ENCODE measurements around the gene AIDA.
"Not testable (repeated sequence)": the region's sequence is repeated elsewhere in the genome, so short reads cannot be mapped to it uniquely, and the experiment has no call there.

The AIDA gene

GRCh38 chr1:222711319-222712252, 705 bp downstream of the AIDA start:
- peak; percentile 15 for DNase-seq

GRCh38 chr1:222709700-222710153, 2.6 kb downstream of the AIDA start:
- DNase-seq = no peak

- no peak for DNase-seq
Measured at GRCh38 chr1:222706815-222707214, 5.5 kb downstream of the AIDA start.

GRCh38 chr1:222704260-222704659, 8.0 kb downstream of the AIDA start:
- DNase-seq = no peak

GRCh38 chr1:222702210-222702609, 10.1 kb downstream of the AIDA start:
- DNase-seq = no peak

- DNase-seq = no peak
Measured at GRCh38 chr1:222697826-222698225, 14.5 kb downstream of the AIDA start.

- DNase-seq = no peak
Measured at GRCh38 chr1:222697203-222697602, 15.1 kb downstream of the AIDA start.

- no peak for DNase-seq
Measured at GRCh38 chr1:222696741-222697140, 15.6 kb downstream of the AIDA start.

GRCh38 chr1:222694927-222695326, 17.4 kb downstream of the AIDA start:
- no peak for DNase-seq

- DNase-seq = no peak
Measured at GRCh38 chr1:222691016-222691415, 21.3 kb downstream of the AIDA start.

- DNase-seq = no peak
Measured at GRCh38 chr1:222680080-222680479, 32.2 kb downstream of the AIDA start.

- no peak for DNase-seq
Measured at GRCh38 chr1:222670110-222670509, 42.2 kb downstream of the AIDA start.

GRCh38 chr1:222669107-222669506, 43.2 kb downstream of the AIDA start:
- not testable (repeated sequence) for DNase-seq

- DNase-seq = not testable (repeated sequence)
Measured at GRCh38 chr1:222668184-222668583, 44.1 kb downstream of the AIDA start.

GRCh38 chr1:222665964-222666363, 46.3 kb downstream of the AIDA start:
- DNase-seq = no peak

GRCh38 chr1:222663431-222663934, 48.8 kb downstream of the AIDA start:
- no peak for DNase-seq

- no peak for DNase-seq
Measured at GRCh38 chr1:222657899-222658298, 54.4 kb downstream of the AIDA start.

- no peak for DNase-seq
Measured at GRCh38 chr1:222656391-222657155, 55.7 kb downstream of the AIDA start.

GRCh38 chr1:222654849-222655248, 57.4 kb downstream of the AIDA start:
- no peak for DNase-seq

- no peak for DNase-seq
Measured at GRCh38 chr1:222653178-222653827, 59.0 kb downstream of the AIDA start.

- no peak for DNase-seq
Measured at GRCh38 chr1:222652676-222653075, 59.6 kb downstream of the AIDA start.

GRCh38 chr1:222644636-222644980, 67.7 kb downstream of the AIDA start:
- DNase-seq = no peak

- DNase-seq = peak; percentile 99
Measured at GRCh38 chr1:222643938-222644635, 68.2 kb downstream of the AIDA start.
